GM18873 (cell line): ENCODE data around the gene KCND3.

ENCODE experiments used
- ATAC-seq: cut with Tn5 transposase; IDR thresholded peaks from one replicate; pipeline ENCODE4 v1.9.1; 2021; ENCODE audit warnings: mild to moderate bottlenecking, moderate library complexity, moderate number of reproducible peaks; ENCODE audit not compliant: unreplicated experiment, low FRiP score

Gene KCND3

DNA sequence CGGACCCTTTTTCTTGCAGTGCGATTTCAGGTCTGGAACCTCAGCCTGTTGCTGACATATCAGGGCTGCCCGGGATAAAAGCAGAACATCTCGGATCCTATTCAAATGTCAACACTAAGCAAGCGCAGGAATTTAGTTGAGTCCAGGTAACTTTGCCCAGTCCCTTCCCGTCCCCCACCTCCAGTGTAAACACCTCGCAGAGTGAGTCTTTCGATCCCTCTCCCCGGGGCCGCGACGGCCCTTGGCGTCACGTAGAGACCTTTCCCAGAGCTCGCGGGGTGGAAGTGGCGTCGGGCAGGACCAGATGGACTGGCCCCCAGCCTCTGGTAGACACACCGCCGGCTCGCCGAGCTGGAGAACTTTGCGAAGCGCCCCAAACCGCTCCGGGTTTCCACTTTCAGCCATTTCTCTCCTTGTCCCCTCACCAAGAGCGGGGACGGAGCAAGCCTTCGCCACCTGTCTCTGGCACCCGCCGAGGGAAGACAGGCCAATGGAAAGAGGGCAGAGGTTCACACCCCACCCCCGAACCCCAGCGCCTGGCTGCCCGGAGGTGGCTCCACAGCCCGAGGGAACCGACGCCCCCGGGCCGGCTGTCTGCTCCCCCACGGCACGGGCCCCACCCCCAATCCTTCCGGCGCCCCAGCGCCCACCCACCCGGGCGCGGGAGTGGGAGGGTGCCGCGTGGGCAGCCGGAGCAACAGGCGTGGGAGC, 570 bp downstream of the KCND3 start:
- no peak for ATAC-seq

DNA sequence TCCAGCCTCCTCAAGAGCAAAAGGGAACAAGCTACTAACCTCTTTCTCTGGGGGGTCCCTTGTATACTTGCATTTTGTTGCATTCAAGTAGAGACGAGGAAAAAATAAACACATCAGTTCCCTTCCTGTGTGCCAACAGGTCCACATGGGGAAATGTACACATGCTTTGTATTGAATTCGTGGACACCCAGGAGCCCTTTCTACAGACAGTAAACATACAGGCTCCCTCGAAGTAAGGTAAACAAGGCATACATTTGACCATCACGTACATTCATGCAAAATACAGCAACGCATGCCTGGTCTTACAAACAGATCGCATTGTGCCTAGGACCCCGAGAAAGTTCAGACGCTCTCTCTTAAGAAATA, 1.1 kb downstream of the KCND3 start:
- ATAC-seq = no peak

- no peak for ATAC-seq
Observed at GRCh38 chr1:111987502-111987901, 2.0 kb downstream of the KCND3 start.

- no peak for ATAC-seq
Observed at GRCh38 chr1:111983500-111983899, 6.0 kb downstream of the KCND3 start.

DNA sequence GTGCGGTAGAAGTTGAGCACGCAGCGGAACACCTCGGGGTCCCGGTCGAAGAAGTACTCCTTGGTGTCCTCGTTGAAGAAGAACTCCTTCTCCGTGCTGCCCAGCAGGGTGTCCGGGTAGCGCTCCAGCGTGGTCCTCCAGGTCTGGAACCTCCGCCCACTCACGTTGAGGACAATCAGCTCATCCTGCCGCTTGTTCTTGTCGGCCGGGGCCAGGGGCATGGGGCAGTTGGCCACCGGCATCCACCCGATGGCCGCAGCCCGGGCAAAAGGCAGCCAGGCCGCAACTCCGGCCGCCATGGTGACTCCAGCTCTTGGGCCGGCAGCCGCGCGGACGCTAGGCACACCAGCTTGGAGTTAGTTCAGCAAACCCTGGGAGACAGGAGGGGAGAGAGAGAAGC, 7.0 kb downstream of the KCND3 start:
- no peak for ATAC-seq

- ATAC-seq = no peak
Observed at GRCh38 chr1:111981871-111982270, 7.6 kb downstream of the KCND3 start.

GRCh38 chr1:111981090-111981489, 8.4 kb downstream of the KCND3 start:
- no peak for ATAC-seq

GRCh38 chr1:111980686-111981085, 8.8 kb downstream of the KCND3 start:
- ATAC-seq = no peak

DNA sequence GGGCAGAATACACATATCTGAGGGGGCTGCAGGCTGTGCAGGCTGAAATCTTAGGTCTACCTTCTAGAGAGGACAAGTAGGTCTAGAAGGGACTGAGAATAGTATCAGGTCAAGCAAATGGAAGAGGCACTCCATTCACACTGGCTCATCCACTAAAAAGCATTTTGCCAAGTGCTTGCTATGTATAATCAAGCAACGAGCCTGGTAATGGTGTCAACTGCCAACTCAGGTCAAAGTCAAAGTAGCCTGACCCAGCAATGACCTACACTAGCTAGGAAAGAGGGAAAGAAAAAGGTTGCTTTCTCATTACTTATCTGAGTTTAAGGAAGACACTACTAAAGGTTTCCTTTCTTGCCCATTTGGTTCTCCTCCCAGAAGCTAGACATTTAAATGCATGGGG, 10.8 kb downstream of the KCND3 start:
- no peak for ATAC-seq

- ATAC-seq = no peak
Observed at GRCh38 chr1:111977378-111977777, 12.1 kb downstream of the KCND3 start.

DNA sequence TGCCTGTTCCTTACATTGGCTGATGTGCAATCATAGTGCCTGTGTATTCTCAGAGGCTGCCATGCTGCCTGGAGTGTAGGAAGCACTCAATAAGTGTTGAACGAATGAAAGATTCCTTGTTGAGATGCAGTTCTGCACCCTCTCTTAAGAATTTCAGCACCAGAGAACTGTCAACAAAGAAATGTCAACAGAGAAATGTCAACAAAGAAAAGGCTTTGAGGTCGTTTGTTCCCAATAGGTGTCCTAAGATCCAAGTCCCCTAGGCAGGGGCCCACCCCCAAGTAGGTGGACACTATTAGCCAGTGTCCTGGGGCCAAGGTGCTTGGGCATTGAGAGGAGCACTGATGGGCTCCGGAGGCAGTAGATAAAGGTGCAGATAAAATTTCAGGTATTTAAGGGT, 12.6 kb downstream of the KCND3 start:
- ATAC-seq = no peak

DNA sequence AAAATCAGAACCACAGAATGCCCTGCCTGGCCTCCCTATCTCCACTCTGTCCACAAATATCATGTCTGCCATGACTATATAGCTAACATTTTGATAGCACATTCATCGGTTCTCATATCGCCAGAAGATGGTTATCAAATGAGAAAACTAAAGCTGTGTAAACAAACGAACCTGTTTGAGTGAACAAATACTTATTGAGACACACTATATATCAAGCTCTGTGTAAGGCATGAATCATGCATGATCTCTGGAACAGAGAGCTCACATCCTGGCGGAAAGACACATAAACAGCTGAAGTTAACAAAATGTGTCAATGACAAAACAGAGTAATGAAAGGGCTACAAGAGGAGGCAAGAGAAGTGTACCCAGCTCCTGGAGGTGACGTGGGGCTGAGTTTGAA, 13.1 kb downstream of the KCND3 start:
- no peak for ATAC-seq

- ATAC-seq = no peak
Observed at GRCh38 chr1:111973150-111973790, 16.2 kb downstream of the KCND3 start.

- no peak for ATAC-seq
Observed at GRCh38 chr1:111971396-111971795, 18.1 kb downstream of the KCND3 start.

DNA sequence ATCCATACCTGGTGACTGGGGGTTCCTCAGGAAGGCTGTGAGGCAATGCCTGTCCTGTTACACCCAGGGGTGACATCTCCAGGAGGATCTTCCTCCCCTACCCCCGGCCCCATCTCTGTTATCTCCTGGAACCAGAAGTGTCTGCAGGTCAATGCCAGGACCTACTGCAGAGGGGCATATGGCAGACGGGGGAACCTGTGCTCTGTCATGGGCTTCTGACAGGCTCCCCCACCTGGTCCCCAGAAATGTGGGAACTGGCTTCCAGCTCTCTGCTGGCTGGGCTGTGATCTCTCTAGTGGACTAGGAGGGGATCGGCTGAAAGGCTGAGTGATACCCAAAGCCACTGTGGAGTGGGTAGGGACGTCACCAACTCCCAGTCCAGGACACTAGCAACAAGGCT, 21.0 kb downstream of the KCND3 start:
- ATAC-seq = no peak

DNA sequence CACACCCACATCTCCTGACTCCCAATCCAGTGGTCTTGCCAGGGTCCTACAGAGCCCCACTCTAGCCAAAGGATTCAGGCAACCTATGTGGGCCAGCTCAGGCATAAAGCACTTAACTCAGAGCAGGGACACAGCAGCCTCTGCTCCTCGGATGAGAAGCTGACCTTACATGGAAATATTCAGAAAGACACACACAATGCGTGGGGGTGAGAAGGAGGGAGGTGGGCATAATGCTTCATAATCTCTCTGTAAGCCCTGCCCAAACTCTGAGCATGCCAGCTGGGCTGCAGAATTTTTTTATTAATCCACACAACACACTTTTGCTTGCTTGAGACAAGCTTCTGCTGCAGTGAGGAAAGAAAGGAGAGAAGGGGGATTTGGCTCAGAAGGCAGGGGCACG, 21.6 kb downstream of the KCND3 start:
- ATAC-seq = no peak

- no peak for ATAC-seq
Observed at GRCh38 chr1:111967067-111967690, 22.3 kb downstream of the KCND3 start.

- no peak for ATAC-seq
Observed at GRCh38 chr1:111965781-111966443, 23.6 kb downstream of the KCND3 start.

- no peak for ATAC-seq
Observed at GRCh38 chr1:111963985-111964738, 25.3 kb downstream of the KCND3 start.

DNA sequence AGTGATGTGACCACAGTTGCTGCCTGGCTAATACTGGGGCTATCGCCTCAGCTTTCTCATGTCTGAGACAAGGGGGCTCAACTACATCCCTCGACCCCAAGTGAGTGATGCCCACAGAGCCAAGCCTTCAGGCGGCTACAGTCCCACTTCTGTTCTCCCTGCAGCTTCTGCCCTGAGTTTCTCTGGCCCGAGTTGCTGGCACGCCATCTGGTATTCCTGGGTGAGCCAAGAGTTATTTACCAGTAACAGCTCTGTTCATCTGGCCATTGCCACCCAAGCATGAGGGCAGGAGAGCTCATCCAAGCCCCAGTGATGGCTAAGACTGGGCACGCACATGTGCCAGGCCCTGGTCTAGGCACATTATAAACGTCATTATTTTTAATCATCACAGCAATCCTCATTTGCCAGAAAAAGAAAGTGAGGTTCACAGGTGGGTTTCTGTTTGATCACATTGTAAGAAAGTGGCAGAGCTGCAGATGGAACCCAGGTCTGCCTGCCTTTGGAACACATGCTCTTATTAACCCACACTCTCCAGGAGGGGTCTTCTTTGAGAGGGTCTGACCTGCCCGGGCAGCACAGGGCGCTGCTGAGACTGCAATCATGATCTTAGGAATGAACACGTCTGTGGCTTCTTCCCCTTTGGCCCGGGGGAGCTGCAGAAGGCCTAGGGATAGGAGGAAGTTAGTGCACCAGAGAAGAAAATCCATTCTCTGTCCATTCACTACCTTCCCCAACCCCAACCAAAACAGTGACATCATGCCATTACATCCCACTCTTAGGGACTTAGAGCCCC, 27.5 kb downstream of the KCND3 start:
- ATAC-seq = no peak
